ENCODE measurements around the gene RAB41. TPM values are rescaled to one million over a fixed set of nuclear protein-coding genes. Genes with fewer than 3 reads are reported as not detected.

RAB41 gene
- polyA plus RNA-seq (2012; rRNA removed), result not detected in 2 replicates
- polyA plus RNA-seq (2012; cell fraction: cytosol; rRNA removed), result not detected in 2 replicates
- not detected in 2 replicates for polyA plus RNA-seq (2012; cell fraction: nucleus; rRNA removed)

GRCh38 chrX:70281951-70282350 is at the start of gene RAB41:
RAB41 (plus strand) TSS chrX:70282172; CDS start chrX:70282218, 46 bp downstream.
- Histone ChIP-seq H3K4me3 (ENCODE audit: low read depth in 2 of 2, low read length in 1 of 2) (no peak within 1 kb of the TSS), H3K27me3 (ENCODE audit: insufficient read depth) (no peaks in the 10 kb centered on the region; the same call in 1 of the 2 replicates), H3K9me3 (no peaks in the 10 kb centered on the region), H3K79me2 (ENCODE audit: insufficient read depth) (no peaks in the 10 kb centered on the region), H3K9me2 (no peaks in the 10 kb centered on the region), H3K27ac (ENCODE audit: low read depth in 2 of 2, low read length in 1 of 2) (no peak within 1 kb of the TSS), H3K4me2 (no peak within 1 kb of the TSS), H4K20me1 (ENCODE audit: insufficient read depth) (no peaks in the 10 kb centered on the region), H3K4me1 (ENCODE audit: control insufficient read depth in 1 of 2, insufficient read depth in 2 of 2, low read depth in 1 of 2, low read length in 1 of 2) (no peaks in the 10 kb centered on the region), H2AFZ (ENCODE audit: low read depth) (no peak within 1 kb of the TSS), H3K36me3 (replicated peaks in 1 of 2; ENCODE audit: control insufficient read depth in 1 of 2, insufficient read depth in 2 of 2, low read length in 1 of 2) (peaks cover 14 to 15% of the 10 kb centered on the region in 2 experiments), H3K9ac (no peak within 1 kb of the TSS), H3F3A (replicated peaks; ENCODE audit: insufficient read depth) (no peaks in the 10 kb centered on the region)
- TF ChIP-seq NFIC (IDR thresholded peaks at IDR 0.05; ENCODE audit: borderline replicate concordance) (no peak), IRF3 (IDR thresholded peaks at IDR 0.05; ENCODE audit: low read depth, low read length) (no peak), SMC3 (IDR thresholded peaks at IDR 0.05; ENCODE audit: low read depth, low read length) (no peak), TEAD4 (IDR thresholded peaks at IDR 0.05; ENCODE audit: borderline replicate concordance, insufficient read depth) (no peak), FOXJ3 (CRISPR knock-in tag; IDR thresholded peaks at IDR 0.05) (no peak)
- TF ChIP-seq, protein P1, sequence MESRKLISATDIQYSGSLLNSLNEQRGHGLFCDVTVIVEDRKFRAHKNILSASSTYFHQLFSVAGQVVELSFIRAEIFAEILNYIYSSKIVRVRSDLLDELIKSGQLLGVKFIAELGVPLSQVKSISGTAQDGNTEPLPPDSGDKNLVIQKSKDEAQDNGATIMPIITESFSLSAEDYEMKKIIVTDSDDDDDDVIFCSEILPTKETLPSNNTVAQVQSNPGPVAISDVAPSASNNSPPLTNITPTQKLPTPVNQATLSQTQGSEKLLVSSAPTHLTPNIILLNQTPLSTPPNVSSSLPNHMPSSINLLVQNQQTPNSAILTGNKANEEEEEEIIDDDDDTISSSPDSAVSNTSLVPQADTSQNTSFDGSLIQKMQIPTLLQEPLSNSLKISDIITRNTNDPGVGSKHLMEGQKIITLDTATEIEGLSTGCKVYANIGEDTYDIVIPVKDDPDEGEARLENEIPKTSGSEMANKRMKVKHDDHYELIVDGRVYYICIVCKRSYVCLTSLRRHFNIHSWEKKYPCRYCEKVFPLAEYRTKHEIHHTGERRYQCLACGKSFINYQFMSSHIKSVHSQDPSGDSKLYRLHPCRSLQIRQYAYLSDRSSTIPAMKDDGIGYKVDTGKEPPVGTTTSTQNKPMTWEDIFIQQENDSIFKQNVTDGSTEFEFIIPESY (IDR thresholded peaks at IDR 0.05; ENCODE audit: borderline replicate concordance, low read depth), result no peak
- TF ChIP-seq, protein P2, sequence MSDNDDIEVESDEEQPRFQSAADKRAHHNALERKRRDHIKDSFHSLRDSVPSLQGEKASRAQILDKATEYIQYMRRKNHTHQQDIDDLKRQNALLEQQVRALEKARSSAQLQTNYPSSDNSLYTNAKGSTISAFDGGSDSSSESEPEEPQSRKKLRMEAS (IDR thresholded peaks at IDR 0.05; ENCODE audit: low read depth), result no peak
- ChIA-PET POLR2A (no interaction called here), CTCF (no interaction called here)
- DNase-seq, result no peak
- WGBS (ENCODE audit: low lambda C conversion rate), result 70% methylated on average over 18 of the region's 21 CpGs

- H3K27ac ChIP-seq (ENCODE audit: low read depth in 2 of 2, low read length in 1 of 2), result no peak within 1 kb of the TSS
- DNase-seq, result no peak
- TF ChIP-seq, protein P3, sequence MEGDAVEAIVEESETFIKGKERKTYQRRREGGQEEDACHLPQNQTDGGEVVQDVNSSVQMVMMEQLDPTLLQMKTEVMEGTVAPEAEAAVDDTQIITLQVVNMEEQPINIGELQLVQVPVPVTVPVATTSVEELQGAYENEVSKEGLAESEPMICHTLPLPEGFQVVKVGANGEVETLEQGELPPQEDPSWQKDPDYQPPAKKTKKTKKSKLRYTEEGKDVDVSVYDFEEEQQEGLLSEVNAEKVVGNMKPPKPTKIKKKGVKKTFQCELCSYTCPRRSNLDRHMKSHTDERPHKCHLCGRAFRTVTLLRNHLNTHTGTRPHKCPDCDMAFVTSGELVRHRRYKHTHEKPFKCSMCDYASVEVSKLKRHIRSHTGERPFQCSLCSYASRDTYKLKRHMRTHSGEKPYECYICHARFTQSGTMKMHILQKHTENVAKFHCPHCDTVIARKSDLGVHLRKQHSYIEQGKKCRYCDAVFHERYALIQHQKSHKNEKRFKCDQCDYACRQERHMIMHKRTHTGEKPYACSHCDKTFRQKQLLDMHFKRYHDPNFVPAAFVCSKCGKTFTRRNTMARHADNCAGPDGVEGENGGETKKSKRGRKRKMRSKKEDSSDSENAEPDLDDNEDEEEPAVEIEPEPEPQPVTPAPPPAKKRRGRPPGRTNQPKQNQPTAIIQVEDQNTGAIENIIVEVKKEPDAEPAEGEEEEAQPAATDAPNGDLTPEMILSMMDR (IDR thresholded peaks at IDR 0.05), result no peak
- no peak for TF ChIP-seq IRF3 (IDR thresholded peaks at IDR 0.05; ENCODE audit: low read depth, low read length)
- no peak for TF ChIP-seq MXI1 (IDR thresholded peaks at IDR 0.05; ENCODE audit: low read depth, low read length)
- TF ChIP-seq EP300 (IDR thresholded peaks at IDR 0.05; ENCODE audit: borderline replicate concordance in 1 of 2, low read depth in 1 of 2, low read length in 1 of 2), result no peak
- TF ChIP-seq EZH2phosphoT487 (IDR thresholded peaks at IDR 0.05; ENCODE audit: borderline replicate concordance, low read depth), result no peak
- no peak for TF ChIP-seq PBX3 (IDR thresholded peaks at IDR 0.05)
- no peak for TF ChIP-seq SIN3A (IDR thresholded peaks at IDR 0.05; ENCODE audit: borderline replicate concordance, low read depth, low read length)
- TF ChIP-seq FOXJ3 (CRISPR knock-in tag; IDR thresholded peaks at IDR 0.05), result no peak
- no peak for TF ChIP-seq JUND (IDR thresholded peaks at IDR 0.05)
- TF ChIP-seq RCOR1 (IDR thresholded peaks at IDR 0.05; ENCODE audit: low read length), result no peak
- TF ChIP-seq TCF12 (IDR thresholded peaks at IDR 0.05), result no peak
- TF ChIP-seq RFX5 (IDR thresholded peaks at IDR 0.05; ENCODE audit: low read length), result no peak
- TF ChIP-seq NFIC (IDR thresholded peaks at IDR 0.05; ENCODE audit: borderline replicate concordance), result no peak
- TF ChIP-seq SMC3 (IDR thresholded peaks at IDR 0.05; ENCODE audit: low read depth, low read length), result no peak
- TF ChIP-seq, protein P4, sequence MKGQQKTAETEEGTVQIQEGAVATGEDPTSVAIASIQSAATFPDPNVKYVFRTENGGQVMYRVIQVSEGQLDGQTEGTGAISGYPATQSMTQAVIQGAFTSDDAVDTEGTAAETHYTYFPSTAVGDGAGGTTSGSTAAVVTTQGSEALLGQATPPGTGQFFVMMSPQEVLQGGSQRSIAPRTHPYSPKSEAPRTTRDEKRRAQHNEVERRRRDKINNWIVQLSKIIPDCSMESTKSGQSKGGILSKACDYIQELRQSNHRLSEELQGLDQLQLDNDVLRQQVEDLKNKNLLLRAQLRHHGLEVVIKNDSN (IDR thresholded peaks at IDR 0.05; ENCODE audit: borderline replicate concordance, low read depth), result no peak
- TF ChIP-seq MEF2A (IDR thresholded peaks at IDR 0.05; ENCODE audit: borderline replicate concordance, low read depth), result no peak
- H3K4me1 ChIP-seq (ENCODE audit: control insufficient read depth in 1 of 2, insufficient read depth in 2 of 2, low read depth in 1 of 2, low read length in 1 of 2), result no peaks in the 10 kb centered on the region
- no peak within 1 kb of the TSS for H3K9ac ChIP-seq
- H3K4me3 ChIP-seq (ENCODE audit: low read depth in 2 of 2, low read length in 1 of 2), result no peak within 1 kb of the TSS
- no peaks in the 10 kb centered on the region for H3F3A ChIP-seq (replicated peaks; ENCODE audit: insufficient read depth)
- H3K79me2 ChIP-seq (ENCODE audit: insufficient read depth), result no peaks in the 10 kb centered on the region
- ChIA-PET POLR2A (no interaction called here), CTCF (no interaction called here)
- H3K4me2 ChIP-seq, result no peak within 1 kb of the TSS
- no peaks in the 10 kb centered on the region for H3K9me3 ChIP-seq
- no peaks in the 10 kb centered on the region for H4K20me1 ChIP-seq (ENCODE audit: insufficient read depth)
- no peaks in the 10 kb centered on the region for H3K36me3 ChIP-seq (replicated peaks in 1 of 2; ENCODE audit: control insufficient read depth in 1 of 2, insufficient read depth in 2 of 2, low read length in 1 of 2)
- WGBS (ENCODE audit: low lambda C conversion rate), result 15% methylated on average over 3 of the region's 3 CpGs
- H3K27me3 ChIP-seq (ENCODE audit: insufficient read depth), result peaks cover 19% of the 10 kb centered on the region; the same call in 1 of the 2 replicates
- no peaks in the 10 kb centered on the region for H3K9me2 ChIP-seq
- H2AFZ ChIP-seq (ENCODE audit: low read depth), result no peak within 1 kb of the TSS
These were observed 47.6 kb upstream of the RAB41 start, which contains the start of gene AWAT1 for GRCh38 chrX:70234355-70234754. AWAT1 (plus strand) TSS chrX:70234655; CDS start chrX:70234696, 41 bp downstream.

Data from SK-N-SH (cell line).